Measurements from ENCODE around the gene SAYSD1. TPM values are rescaled to one million over a fixed set of nuclear protein-coding genes. Genes with fewer than 3 reads are reported as not detected.

SAYSD1 gene
- 10 to 100 TPM; 16.0 to 16.8 TPM for total RNA-seq

- POLR2A ChIA-PET = interaction anchor here (0.7 to 1.7 kb wide), 7 partner anchors 8 to 114 kb away, joined by 3 to 5 read pairs (median 4); partner anchors contain the start of gene KCNK5
- no peak for TF ChIP-seq CTCF (IDR thresholded peaks at IDR 0.05)
- H3K4me1 Mint-ChIP-seq (ENCODE audit: low read depth) = peaks cover 63% of the 10 kb centered on the region
- ATAC-seq (peak; percentile 79), DNase-seq (peak; percentile 95)
- H3K36me3 Mint-ChIP-seq (ENCODE audit: low read depth) = peaks cover 13% of the 10 kb centered on the region
- H3K27ac Mint-ChIP-seq = peak within 1 kb of the TSS; percentile 91
- CTCF ChIA-PET = interaction anchor here (1.1 to 3.0 kb wide), 9 partner anchors 14 to 195 kb away, joined by 3 to 7 read pairs (median 4); no protein-coding TSS in a partner anchor
- H3K9me3 Mint-ChIP-seq = peaks cover 2% of the 10 kb centered on the region
- intact Hi-C loops (cut with micrococcal nuclease) = no loop called here
- no peaks in the 10 kb centered on the region for H3K27me3 Mint-ChIP-seq
- H3K4me3 Mint-ChIP-seq = peak within 1 kb of the TSS; percentile 89
These were observed at the start of gene SAYSD1 for GRCh38 chr6:39114704-39115599. Gene SAYSD1 (minus strand): TSS chr6:39115186. CDS start chr6:39115089, 97 bp downstream.

DNA sequence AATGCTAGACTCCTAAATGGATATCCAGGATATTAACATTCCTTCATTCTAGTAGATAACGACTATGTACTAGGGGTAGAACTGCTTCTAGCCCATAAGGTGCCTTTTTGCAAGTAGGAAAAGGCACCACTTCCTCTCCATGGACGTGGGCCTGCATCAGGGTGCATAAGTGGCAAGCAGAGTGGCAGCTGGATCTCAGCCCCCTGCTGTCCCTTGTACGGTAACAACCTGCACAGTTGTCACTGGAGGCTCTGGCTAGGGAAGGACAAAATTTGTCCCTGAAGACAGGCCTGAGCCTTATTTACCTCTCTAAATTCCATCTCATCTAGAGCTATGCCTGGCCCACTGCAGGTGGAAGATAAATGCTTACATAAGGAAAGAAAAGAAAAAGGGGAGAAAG is 42.5 kb upstream of the SAYSD1 start:
- Mint-ChIP-seq H3K4me1 (ENCODE audit: low read depth) (peaks cover 35% of the 10 kb centered on the region), H3K27ac (no peak overlapping the region), H3K27me3 (peaks cover 2% of the 10 kb centered on the region), H3K4me3 (no peak overlapping the region), H3K9me3 (peaks cover 3% of the 10 kb centered on the region), H3K36me3 (ENCODE audit: low read depth) (peaks cover 8% of the 10 kb centered on the region)
- ChIA-PET POLR2A (interaction anchor here (0.6 kb wide), 1 partner anchor 156 kb away, joined by 3 read pairs; no protein-coding TSS in a partner anchor), CTCF (interaction anchor here (1.6 to 4.5 kb wide), 7 partner anchors 9 to 161 kb away, joined by 4 to 26 read pairs (median 6); no protein-coding TSS in a partner anchor)
- no peak for ATAC-seq
- TF ChIP-seq CTCF (IDR thresholded peaks at IDR 0.05) = no peak
- intact Hi-C loops (cut with micrococcal nuclease) = no loop called here
- DNase-seq = no peak

- ChIA-PET CTCF (interaction anchor here (1.1 to 4.5 kb wide), 6 partner anchors 10 to 160 kb away, joined by 5 to 26 read pairs (median 7); no protein-coding TSS in a partner anchor), POLR2A (interaction anchor here (0.8 kb wide), 1 partner anchor 14 kb away, joined by 3 read pairs; no protein-coding TSS in a partner anchor)
- TF ChIP-seq CTCF (IDR thresholded peaks at IDR 0.05) = no peak
These were observed 41.8 kb upstream of the SAYSD1 start for GRCh38 chr6:39156801-39157200.

GRCh38 chr6:39154705-39155104 is 39.7 kb upstream of the SAYSD1 start:
- H3K4me3 Mint-ChIP-seq = no peak overlapping the region
- no peak for TF ChIP-seq CTCF (IDR thresholded peaks at IDR 0.05)
- peaks cover 8% of the 10 kb centered on the region for H3K36me3 Mint-ChIP-seq (ENCODE audit: low read depth)
- H3K27me3 Mint-ChIP-seq = peaks cover 3% of the 10 kb centered on the region
- peaks cover 3% of the 10 kb centered on the region for H3K9me3 Mint-ChIP-seq
- ChIA-PET CTCF (interaction anchor here (1.0 to 4.2 kb wide), 2 partner anchors 12 to 148 kb away, joined by 4 to 25 read pairs; no protein-coding TSS in a partner anchor), POLR2A (no interaction called here)
- DNase-seq = no peak
- H3K4me1 Mint-ChIP-seq (ENCODE audit: low read depth) = peaks cover 56% of the 10 kb centered on the region
- peak overlapping the region; percentile 86 for H3K27ac Mint-ChIP-seq
- no peak for ATAC-seq
- intact Hi-C loops (cut with micrococcal nuclease) = no loop called here

More at GRCh38 chr6:39156801-39157200, 41.8 kb upstream of the SAYSD1 start:
- intact Hi-C loops (cut with micrococcal nuclease) = no loop called here
- DNase-seq (no peak), ATAC-seq (no peak)
- Mint-ChIP-seq H3K36me3 (ENCODE audit: low read depth) (peaks cover 8% of the 10 kb centered on the region), H3K27ac (no peak overlapping the region), H3K4me1 (ENCODE audit: low read depth) (peaks cover 42% of the 10 kb centered on the region), H3K9me3 (peaks cover 3% of the 10 kb centered on the region), H3K27me3 (peaks cover 2% of the 10 kb centered on the region), H3K4me3 (no peak overlapping the region)

All from activated CD8-positive, alpha-beta T cell treated with anti-CD3 and anti-CD28 coated beads for 36 hours (primary cell).